Retinal pigment epithelial cell (primary cell): ENCODE data around the gene DVL2.
"Not testable (repeated sequence)": the region's sequence is repeated elsewhere in the genome, so short reads cannot be mapped to it uniquely, and the experiment has no call there.

Experiments
- DNase-seq: peaks from one replicate; pipeline ENCODE4 v3.0.0-alpha.2; 2010; ENCODE audit warnings: low read depth
- H3K4me3 ChIP-seq: 2 replicates; pipeline ENCODE4 v1.5.1; 2011; ENCODE audit warnings: mild to moderate bottlenecking, low read length, control low read depth, moderate library complexity
- TF ChIP-seq, protein P1 (sequence below): conservative IDR thresholded peaks from 2 replicates; pipeline ENCODE4 v1.5.1; 2011; ENCODE audit warnings: low read depth, low read length, control low read depth, inconsistent platforms

Gene DVL2

DNA sequence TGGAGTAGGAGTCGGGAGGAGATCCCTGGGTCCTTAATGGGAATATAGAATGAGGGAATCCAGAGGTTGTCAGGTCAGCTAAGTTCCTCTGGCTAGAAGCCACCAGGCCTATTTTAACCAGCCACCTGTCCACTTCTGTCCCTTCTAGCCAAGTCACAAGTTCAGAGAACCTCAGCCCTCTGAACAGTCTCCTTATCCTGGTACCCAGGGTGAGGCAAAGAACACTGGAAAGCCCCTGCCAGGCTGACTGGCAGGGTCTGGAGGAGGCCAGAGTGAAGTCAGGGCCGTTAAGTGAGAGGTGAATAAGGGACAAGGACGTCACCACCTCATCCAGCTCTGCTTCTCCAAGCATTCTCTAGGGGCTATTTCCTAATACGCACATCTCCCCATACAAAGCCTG lies 14.5 kb upstream of the DVL2 start:
- H3K4me3 ChIP-seq, result no peak overlapping the region
- DNase-seq, result no peak
- TF ChIP-seq, protein P1, sequence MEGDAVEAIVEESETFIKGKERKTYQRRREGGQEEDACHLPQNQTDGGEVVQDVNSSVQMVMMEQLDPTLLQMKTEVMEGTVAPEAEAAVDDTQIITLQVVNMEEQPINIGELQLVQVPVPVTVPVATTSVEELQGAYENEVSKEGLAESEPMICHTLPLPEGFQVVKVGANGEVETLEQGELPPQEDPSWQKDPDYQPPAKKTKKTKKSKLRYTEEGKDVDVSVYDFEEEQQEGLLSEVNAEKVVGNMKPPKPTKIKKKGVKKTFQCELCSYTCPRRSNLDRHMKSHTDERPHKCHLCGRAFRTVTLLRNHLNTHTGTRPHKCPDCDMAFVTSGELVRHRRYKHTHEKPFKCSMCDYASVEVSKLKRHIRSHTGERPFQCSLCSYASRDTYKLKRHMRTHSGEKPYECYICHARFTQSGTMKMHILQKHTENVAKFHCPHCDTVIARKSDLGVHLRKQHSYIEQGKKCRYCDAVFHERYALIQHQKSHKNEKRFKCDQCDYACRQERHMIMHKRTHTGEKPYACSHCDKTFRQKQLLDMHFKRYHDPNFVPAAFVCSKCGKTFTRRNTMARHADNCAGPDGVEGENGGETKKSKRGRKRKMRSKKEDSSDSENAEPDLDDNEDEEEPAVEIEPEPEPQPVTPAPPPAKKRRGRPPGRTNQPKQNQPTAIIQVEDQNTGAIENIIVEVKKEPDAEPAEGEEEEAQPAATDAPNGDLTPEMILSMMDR, result no peak

- no peak overlapping the region for H3K4me3 ChIP-seq
- TF ChIP-seq, protein P1, result no peak
- no peak for DNase-seq
Observed at GRCh38 chr17:7246779-7247178, 12.5 kb upstream of the DVL2 start.

- H3K4me3 ChIP-seq, DNase-seq: not testable (repeated sequence)
Observed at GRCh38 chr17:7243838-7244237, 9.5 kb upstream of the DVL2 start.

- TF ChIP-seq, protein P1, result no peak
- peak overlapping the region; percentile 95 for H3K4me3 ChIP-seq
Observed at GRCh38 chr17:7243453-7243729, 9.1 kb upstream of the DVL2 start.

GRCh38 chr17:7242717-7243452 lies 8.6 kb upstream of the DVL2 start:
- peak; percentile 84 for DNase-seq
- peak overlapping the region; percentile 95 for H3K4me3 ChIP-seq
- TF ChIP-seq, protein P1, result no peak

More at GRCh38 chr17:7243453-7243729, 9.1 kb upstream of the DVL2 start:
- DNase-seq, result no peak

- peak within 1 kb of the TSS; percentile 95 for H3K4me3 ChIP-seq
- TF ChIP-seq, protein P1, result no peak
- DNase-seq, result peak; percentile 58
Observed at GRCh38 chr17:7241783-7242716, 7.7 kb upstream of the DVL2 start, which contains the start of gene GABARAP. TSS of gene GABARAP (minus strand) at chr17:7242449. CDS start at chr17:7242330, 119 bp downstream.

DNA sequence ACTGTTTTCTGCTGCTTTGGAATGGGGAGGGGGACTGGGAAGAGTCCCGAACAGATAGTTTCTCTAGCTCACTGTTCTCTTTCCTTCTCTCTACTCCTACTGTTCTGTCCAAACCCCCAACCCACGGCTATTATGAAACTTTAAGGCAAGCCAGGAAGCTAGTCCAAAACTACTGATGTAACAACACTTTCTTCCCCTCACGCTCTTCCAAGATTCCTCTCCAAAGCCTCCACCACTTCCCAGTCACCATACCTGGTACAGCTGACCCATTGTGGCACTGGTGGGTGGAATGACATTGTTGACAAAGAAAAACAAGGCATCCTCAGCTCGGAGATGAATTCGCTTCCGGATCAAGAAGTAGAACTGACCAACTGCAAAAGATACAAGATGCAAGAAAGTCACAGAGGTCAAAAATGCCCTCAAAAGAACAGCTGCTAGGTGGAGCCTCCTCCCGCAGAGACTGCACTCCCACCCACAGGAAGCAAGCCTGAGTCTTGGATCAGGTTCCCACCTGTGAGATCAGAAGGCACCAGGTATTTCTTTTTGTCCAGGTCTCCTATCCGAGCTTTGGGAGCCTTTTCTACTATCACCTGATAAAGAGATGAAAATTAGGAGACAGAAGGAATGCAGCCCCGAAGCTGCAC lies 6.9 kb upstream of the DVL2 start:
- H3K4me3 ChIP-seq, result peak overlapping the region; percentile 95
- TF ChIP-seq, protein P1, result no peak
- no peak for DNase-seq
